ENCODE results near the gene PRKCQ.

Gene PRKCQ

DNA sequence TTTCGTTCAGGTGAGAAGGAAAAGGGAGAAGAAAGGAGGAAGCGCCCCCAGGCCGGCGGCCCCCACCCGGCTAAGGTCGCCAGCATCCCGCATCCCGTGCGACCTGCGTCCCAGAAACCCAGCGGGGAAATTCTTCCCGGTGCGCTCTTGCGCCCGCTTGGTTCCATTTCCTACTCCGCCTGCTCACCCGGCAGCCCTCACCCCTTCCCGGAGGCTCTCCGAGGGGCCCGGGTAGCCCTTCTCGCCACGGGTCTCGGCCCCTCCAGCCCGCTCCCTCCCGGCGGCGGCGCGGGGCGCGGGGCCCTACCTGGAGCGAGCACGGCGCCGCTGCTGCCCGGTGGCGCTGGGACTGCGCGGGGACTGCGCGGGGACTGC lies at the start of gene PRKCQ:
Gene PRKCQ (minus strand): TSS at position 373 of the 375 bp plus-strand sequence. CDS start 65,141 bp downstream, outside the sequence.
- DNase-seq = no peak

DNA sequence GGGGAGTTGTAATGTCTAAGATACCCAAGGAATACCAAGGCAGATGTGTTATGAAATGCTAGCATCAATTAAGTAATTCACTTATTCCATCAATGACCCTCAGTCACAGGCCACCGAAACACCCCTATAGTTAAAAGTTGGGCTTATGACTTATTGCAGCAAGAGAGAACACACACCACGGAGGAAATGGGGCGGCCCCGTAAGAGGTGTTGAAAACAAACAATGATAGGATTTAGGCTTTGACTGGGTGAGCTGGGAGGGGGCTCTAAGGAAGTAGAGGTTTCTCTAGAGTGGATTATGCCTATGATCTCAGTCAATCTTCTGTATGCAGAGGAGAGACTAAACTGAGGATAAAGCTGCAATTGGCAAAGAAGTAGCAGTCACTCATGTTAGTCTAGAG lies 45.4 kb upstream of the PRKCQ start:
- DNase-seq = no peak

DNA sequence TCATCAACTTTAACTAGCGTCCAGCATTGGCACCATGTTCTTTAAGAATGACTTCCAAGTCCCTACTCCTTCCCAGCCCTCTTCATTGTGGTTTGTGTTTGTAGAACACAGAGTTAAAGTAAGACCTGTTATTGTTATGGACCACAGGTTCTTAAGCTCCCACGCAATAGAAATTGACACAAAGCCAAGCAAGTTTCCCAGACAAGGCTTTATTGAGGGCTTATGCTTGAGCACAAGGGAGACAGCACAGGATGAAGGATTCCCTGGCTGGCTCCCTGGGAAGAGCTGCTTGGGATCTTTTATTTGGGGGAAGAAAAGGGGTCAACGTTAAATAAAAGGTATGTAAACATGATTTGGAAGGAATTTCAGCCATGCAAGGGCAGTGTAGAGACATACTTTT lies 44.3 kb upstream of the PRKCQ start:
- DNase-seq = no peak

DNA sequence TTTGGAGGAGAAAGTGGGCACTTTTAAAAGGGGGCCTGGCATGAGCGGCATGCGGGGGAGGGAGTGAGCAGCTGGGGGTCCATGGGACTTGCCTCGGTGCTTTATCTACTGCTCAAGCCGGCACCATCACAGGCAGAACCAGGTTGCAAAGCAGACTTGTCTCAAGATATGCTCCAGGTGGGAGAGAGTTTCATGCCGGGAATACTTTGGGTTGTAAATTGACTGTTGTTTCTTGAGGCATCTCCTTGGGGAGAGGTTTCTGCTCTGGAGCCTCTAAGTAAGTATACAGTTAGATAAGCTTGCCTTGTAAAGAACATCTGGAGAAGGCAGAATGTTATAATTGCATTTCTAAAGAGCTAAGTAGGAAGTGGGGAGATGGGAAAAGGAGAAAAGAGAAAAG lies 42.8 kb upstream of the PRKCQ start:
- no peak for DNase-seq

DNA sequence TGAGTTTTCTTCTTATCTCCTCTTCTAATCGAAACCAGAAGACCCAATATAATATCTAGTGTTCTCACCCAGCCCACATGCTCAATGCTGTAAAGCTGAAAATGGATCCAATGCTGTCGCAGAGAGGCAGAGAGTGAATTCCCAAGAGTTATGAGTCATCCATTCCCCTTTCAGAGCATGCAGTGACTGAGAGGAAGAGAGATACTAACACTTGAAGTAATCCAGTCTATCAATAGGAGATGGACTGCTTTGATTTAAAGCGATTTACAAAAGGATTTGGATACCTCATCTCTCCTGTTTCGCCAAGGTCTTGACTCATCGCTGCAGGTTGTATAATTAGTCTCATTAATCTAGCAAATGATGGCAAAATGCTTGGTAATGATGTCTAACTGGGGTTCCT lies 41.5 kb upstream of the PRKCQ start:
- DNase-seq = no peak

DNA sequence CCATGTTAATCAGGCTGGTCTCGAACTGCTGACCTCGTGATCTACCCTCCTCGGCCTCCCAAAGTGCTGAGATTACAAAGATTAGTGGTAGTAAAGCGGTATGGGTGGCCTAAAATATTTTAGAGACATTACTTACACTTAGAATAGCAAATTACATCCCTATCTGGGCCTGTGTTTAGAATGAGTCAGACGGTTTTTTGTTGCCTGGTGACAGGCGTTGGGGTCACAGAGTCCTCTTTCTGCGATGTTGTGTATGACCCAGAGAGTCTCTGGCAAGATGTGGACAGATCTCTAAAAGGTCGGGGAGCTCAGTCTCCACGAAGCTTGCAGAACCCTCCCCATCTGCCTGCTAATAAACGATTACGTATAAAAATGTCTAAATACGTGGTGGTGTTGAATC lies 39.6 kb upstream of the PRKCQ start:
- DNase-seq = no peak

DNA sequence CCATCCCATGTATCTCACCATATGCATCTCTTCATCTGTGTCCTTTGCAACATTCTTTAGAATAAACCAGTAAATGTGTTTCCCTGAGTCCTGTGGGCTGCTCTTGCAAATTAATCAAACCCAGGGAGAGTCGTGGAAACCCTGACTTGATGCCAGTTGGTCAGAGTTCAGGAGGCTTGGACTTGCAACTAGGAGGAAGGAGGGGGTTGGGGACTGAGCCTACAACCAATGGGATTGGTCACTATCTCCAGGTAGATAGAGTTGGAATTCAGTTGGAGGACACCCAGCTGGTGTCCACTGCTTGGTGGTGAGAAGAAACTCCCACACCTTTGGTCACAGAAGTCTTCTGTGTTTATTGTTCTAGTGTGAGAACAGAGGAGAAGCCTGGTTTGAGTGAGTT lies 38.3 kb upstream of the PRKCQ start:
- DNase-seq = no peak

DNA sequence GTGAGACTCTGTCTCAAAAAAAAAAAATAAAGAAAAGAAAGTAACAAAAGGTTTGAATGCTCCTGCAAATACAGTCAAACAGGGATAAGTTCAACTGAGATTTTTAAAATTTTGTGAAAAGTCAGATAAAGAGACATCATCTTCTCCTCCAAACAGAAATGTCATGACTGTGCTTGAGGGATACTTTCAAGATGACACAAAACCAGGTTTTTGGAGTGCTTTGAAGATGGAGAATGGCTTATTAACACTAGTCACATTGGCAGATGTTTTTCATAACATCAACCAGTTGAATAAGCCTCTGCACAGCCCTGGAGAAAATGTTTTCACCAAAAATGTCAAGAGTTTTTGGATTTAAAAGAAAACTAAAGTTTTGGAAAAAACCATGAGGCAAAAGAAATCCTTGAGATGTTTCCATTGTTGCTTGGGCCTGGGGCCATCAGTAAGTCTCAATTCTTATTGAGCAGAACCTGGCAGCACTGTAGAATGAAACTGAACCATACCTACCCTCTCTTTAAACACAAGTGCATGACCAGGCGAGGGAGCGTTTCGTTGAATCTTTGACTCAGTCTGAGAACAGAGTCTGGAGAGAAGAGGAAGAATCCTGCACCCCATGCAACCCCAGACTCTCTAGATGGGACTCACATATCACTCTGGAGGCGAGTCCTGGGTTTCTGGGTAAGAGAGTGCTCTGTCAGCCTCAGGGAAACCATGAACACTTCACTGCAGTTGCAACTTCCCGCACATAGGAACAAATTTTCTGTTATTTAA lies 37.4 kb upstream of the PRKCQ start:
- no peak for DNase-seq

DNA sequence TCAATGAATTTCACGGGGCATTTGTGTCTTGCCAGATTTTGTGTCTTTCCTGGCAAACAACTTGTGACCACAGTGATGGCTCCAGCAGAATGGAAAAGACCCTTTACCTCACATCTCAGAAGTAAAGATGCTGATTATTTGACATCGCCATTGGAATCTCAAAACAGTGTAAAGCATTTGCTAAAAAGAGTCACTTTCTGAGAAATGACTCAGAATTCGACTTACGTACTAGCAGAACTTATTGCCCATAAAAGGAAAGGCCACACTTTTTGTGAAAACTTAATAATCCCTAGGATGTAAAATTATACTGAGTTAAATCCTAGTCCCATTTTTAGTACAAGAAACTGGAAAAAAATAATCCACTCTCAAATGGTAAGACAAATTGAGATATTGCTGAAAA lies 35.9 kb upstream of the PRKCQ start:
- no peak for DNase-seq

DNA sequence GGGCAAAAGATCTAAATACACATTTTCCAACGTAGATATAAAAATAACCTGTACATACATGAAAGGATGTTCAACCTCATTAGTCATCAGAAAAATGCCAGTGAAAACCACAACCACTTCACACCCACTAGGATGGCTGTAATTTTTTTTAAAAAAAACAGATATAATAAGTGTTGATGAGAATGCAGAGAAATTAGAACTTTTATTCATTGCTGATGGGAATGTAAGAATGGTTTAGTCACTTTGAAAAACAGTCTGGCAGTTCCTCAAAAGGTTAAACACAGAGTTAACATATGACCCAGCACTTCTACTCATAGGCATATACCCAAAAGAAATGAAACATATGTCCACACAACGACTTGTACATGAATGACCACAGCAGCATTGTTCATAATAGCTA lies 32.3 kb upstream of the PRKCQ start:
- DNase-seq = no peak

DNA sequence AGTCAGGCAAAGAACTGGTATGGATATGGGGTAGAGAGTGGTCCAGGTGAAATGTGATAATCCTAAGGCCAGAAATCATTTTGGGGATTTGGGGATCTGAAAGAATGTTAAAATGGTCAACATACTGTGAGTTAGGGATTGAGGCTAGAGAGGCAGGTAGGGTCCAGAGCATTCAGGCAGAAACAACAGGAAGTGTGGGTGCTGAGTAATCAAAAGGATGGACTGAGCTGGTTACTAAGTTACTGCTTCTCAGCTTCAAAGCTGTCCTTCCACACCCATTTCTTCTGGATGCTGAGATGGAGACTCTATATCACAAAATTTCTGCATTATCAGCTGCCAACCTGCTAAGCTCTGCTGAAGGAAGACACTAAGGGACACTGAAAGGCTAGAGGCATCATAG lies 30.6 kb upstream of the PRKCQ start:
- DNase-seq = no peak

DNA sequence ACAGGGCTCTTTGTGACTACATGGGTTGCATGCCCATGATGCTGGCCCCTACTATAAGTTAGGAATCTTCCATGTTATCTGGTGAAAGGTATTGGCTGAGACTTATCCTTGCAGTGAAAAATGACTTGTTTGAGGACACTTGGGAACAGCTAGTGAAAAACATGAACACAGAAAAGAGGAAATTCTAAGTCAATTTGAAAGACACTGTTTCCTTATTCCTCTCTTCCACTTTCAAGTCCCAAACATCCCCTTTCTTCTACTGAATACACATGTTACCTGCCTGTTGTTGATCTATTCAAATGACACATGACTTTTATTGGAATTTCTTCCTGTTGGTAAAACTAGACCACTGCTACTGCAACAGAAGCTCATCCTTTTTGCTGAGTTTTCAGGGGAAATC lies 29.5 kb upstream of the PRKCQ start:
- DNase-seq = no peak

DNA sequence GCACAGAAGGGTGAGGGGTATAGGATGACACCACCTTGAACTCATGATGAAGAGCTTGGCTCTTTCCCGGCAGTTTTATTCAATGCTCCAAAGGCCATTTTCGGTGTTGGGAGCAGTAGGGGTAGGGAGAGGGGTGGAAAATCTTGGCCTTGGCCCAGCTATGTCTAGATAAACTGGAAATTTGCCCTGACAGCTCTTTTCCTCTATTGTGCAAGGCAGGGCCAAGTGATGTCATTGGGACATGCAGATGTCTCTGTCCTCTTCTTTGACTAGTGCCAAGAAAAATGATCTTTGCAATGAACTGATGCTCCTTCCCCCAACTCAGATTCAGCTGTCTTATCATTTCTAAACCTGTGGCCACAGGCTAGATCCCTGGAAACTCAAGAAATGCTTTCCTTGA lies 27.7 kb upstream of the PRKCQ start:
- no peak for DNase-seq

DNA sequence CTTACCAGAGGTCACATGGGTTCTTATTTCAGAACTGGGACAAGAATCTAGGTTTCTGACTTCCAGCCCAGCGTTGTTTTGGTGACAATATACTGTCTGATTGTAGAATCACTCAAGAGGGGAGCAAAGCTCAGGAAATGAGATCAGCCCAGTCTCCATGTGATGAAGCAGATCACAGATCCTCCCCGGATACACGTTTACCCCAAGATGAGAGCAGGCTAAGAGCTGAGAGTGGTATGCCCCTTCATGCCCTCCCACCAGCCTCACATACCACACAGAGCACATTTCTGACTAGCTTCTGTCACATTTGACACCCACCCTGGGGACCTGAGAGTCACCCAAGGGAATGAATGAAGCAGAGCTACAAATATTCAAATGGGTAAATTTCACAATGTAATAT lies 27.1 kb upstream of the PRKCQ start:
- no peak for DNase-seq

DNA sequence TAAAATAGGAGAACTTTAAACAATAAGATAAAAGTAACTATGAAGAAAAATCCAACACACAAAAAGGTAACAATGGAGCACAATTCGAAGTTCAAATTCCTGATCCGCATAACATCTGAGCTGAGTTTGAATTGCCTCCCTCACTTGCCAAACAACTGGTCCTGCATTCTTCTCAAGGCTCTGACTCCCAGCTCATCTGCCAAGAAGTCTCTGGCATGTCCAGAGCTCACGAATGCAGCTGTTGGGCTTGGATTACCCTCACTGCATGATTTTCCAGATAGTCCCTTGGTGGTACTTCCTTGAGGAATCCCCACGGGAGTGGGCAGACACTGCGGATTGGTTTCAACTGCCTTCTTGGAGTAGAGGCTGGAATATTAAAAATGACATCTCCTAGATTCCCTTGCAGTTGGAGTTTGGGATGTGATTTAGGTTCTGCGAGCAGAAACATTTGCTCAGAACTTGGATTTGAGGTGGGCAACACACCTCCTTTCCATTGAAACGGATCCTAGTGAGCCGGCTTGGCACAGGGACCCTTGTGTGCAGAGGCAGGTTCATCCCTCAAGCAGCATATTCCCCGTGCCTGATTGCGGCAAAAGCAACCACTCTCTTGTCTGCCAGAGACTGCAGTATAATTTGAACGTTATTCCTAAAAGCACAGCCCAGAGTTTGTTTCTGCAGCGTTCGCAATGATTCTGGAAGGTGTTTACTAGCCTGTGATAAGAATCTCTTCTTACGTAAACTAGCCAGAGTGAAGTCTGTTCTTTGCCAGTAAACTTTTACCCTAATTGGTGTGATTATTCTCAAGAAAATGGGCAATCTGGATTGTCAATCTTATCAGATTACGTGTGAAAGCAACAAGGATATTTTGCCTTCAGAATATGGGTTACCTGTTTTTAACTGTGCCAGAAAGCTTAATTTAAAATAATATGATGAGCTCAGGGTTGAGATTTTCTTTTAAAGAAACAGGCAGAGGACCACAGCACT lies 23.4 kb upstream of the PRKCQ start:
- DNase-seq = no peak

DNA sequence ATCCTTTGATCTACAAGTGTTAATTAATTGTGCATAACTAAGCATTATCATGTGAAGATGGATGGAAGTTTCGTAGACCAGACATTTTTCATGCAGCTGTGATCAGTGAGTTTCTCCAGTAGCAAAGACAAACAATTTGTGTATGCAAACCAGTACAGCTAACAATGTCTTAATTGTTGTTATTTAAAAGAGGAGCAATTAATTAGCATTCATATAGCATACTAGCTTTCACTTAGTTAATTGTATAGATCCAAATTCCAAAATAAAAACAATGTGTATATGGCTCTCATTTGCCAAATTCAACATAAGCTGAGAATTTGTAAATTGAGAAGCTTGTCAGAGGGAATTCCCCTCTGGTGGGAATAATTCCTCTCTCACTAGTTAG lies 22.6 kb upstream of the PRKCQ start:
- no peak for DNase-seq

DNA sequence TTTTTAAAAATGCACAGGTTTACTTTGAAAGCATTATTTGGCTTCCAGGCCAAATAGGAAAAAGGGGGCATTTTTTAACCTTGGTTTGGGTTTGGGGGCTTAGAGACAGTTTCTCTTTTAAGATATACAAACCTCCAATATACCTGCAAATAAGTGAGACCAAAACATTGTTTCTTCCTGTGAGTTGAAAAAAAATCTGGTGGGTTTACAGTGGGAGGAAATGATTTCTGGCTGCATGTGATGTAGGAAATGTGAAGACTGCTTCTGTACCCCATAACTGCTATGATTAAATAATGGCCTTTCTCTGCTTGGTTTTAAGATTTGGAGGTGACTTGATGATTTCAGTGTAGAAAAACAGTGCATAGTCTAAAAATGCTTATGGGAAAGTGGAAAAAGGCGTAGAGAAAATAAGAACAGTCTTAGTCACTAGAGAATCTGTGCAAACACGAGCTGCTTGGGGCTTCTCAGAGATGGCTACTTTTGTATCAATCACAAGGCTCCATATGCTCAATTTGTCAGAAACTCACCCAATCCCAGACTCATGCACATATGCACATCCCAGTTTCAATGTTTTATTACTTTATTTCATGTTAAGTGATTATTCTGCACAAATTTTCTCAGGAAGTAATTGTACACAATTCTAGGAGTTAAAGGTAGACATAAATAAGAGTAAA lies 22.1 kb upstream of the PRKCQ start:
- DNase-seq = no peak

DNA sequence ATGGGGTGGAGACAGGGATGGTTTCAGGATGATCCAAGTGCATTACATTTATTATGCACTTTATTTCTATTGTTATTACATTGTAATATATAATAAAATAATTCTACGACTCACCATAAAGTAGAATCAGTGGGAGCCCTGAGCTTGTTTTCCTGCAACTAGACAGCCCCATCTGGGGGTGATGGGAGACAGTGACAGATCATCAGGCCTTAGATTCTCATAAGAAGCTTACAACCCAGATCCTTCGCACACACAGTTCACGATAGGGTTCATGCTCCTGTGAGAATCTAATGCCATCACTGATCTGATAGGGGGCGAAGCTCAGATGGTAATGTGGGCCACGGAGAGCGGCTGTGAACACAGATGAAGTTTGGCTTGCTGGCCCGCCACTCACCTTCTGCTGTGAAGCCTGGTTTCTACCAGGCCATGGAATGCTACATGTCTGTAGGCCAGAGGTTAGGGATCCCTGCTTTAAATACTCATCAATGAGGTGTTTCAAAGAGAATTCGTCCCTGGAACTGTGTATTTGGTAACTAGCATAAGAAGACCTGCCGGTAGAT lies 21.2 kb upstream of the PRKCQ start:
- no peak for DNase-seq

DNA sequence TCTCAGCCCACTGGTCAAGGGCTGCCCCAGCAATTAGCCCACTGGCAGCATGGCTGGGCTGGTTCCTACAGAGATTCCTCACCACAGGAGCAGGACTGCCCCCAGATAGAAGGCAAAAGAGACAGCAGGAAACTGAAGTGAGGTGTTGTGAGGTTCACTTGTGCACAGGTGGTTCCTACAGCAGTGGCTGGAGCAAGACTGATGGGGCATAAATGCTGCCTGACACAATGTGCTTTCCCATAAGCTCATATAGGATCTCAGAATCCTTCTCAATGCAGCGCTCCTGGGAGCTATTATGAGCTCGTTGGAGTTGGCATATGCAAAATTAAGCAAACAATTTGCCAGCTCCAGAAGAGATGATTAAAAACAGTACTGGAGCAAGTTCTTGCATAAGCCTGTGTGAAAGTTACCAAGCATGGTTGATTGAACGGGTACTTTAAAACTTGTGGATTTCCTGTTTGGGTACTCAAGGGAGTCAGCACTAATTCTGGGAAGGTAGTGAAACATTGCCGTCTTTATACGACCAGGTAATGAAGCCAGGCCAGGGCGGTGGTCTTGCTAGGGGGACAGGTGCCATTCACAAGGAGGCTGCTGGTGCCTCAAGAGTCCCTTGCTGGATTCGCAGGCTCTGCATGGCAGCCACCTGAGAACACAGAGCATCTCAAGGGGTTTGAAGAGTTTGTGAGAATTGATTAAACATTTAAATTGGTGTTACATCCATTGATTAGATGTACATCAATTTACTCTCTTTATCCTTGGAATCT lies 20.3 kb upstream of the PRKCQ start:
- no peak for DNase-seq

DNA sequence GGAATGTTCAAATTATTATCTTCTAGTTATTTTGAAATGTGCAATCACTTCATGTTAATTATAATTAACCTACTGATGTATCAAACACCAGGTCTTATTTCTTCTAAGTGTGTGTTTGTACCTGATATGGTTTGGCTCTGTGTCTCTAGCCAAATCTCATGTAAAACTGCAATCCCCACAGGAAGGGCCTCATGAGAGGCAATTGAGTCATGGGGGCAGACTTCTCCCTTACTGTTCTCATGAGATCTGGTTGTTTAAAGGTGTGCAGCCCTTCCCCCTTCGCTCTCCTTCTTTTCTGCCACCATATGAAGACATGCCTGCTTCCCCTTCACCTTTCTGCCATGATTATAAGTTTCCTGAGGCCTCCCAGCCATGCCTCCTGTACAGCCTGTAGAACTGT lies 18.6 kb upstream of the PRKCQ start:
- no peak for DNase-seq

DNA sequence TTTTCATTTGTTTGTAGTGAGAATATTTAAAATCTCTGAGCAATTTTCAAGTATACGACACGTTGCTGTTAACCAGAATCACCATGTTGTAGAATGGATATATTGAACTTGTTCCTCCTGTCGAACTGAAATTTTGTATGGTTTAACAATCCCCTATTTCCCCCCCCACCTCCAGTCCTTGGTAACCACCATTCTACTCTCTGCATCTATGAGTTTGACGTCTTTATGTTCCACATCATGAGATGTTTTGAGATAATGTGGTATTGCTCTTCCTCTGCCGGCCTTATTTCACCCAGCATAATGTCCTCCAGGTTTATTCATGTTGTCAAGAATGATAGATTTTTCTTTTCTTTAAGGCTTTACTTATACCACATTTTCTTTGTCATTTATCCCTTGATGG lies 17.4 kb upstream of the PRKCQ start:
- no peak for DNase-seq

DNA sequence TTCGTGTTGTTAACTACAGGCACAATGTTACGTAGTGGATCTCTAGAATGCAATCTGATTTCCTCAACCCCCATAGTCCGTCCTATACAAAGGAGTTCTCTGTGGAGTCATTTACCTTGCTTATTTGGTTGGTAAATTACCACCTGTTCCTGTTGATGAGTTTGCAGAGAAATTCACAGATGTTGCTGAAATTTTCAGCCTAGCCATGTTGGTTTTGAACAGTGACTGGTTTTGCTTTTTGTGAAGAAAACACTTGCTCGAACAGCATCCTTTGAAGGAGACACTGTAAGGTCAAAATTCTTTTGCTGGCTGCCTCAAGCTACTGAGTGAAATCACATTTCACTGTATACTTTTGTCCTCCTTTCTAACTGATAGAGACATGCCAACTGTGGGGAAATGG lies 15.4 kb upstream of the PRKCQ start:
- DNase-seq = no peak

DNA sequence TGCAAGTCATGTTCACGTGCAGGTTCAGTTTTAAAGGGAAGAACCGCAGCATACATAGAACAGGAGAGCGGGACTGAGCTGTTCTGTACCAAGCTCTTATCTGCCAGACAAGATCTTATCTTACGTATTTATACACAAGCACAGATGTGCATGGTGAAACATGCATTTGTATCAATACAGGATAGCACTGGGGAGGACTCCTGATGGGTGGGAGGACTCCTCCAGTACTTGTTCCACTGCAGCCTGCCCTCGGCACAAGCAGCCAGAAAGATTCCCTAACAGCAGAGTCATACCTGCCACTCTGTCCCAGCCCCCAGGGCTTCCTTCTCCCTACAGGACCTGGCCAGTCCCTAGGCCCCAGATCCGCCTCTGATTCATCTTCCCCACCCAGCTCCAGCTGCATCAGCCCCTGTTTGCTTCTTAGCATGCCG lies 13.2 kb upstream of the PRKCQ start:
- DNase-seq = no peak

Measured in stimulated activated CD4-positive, alpha-beta T cell treated with anti-CD3 and anti-CD28 coated beads, Interleukin-2, amount 100 ng/mL, for 48 hours (primary cell).